OCI-LY3 (cell line): ENCODE data around the gene MZB1.

Experiments
- EZH2phosphoT487 ChIP-seq: fragments of 200-600 bp; shearing (Covaris generic); IDR thresholded peaks from 2 replicates; pipeline ENCODE4 v1.6.1; 2018; ENCODE audit warnings: antibody characterized with exemption, mixed run types, low read depth
- TF ChIP-seq, protein P1 (sequence below): fragments of 200-600, 300-600 bp; sonication (generic); IDR thresholded peaks from 2 replicates; pipeline ENCODE4 v1.5.1; 2014; ENCODE audit warnings: antibody characterized with exemption, low read length, low read depth

DNA sequence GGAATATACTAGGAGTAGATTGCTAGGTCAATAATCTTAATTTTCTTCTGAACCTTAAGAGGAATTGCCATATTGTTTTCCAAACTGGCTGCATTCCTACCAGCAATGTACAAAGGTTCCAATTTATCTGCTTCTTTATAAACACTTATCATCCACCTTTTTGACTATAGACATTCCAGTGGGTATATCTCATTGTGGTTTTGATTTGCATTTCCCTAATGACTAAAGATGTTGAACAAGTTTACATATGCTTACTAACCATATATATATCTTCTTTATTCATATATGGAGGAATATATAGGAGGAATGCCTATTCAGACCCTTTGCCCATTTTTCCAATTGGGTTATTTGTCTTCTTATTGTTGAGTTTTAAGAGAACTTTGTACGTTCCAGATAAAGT is 42.0 kb upstream of the MZB1 start:
- TF ChIP-seq, protein P1, sequence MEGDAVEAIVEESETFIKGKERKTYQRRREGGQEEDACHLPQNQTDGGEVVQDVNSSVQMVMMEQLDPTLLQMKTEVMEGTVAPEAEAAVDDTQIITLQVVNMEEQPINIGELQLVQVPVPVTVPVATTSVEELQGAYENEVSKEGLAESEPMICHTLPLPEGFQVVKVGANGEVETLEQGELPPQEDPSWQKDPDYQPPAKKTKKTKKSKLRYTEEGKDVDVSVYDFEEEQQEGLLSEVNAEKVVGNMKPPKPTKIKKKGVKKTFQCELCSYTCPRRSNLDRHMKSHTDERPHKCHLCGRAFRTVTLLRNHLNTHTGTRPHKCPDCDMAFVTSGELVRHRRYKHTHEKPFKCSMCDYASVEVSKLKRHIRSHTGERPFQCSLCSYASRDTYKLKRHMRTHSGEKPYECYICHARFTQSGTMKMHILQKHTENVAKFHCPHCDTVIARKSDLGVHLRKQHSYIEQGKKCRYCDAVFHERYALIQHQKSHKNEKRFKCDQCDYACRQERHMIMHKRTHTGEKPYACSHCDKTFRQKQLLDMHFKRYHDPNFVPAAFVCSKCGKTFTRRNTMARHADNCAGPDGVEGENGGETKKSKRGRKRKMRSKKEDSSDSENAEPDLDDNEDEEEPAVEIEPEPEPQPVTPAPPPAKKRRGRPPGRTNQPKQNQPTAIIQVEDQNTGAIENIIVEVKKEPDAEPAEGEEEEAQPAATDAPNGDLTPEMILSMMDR: no peak
- no peak for TF ChIP-seq EZH2phosphoT487
